HepG2 (cell line): Measurements from ENCODE around the gene MFNG. TPM values are rescaled to one million over a fixed set of nuclear protein-coding genes. Genes with fewer than 3 reads are reported as not detected.

Experiments
- LCORL ChIP-seq, 2 experiments: fragments of 450-650 bp in 1 of 2; sonication (generic) in 1 of 2; formaldehyde crosslinking in 1 of 2; IDR thresholded peaks; 2 replicates each; pipeline versions ENCODE4 v1.5.0 to v1.6.1; 2017 to 2020; ENCODE audit warnings: antibody characterized with exemption in 1 of 2, missing genetic modification reagents in 1 of 2
- NR0B2 ChIP-seq: sonication (generic); formaldehyde crosslinking; IDR thresholded peaks from 2 replicates; pipeline ENCODE4 v1.4.0; 2020; ENCODE audit warnings: mild to moderate bottlenecking, missing genetic modification reagents
- PATZ1 ChIP-seq: sonication (generic); formaldehyde crosslinking; IDR thresholded peaks from 2 replicates; pipeline ENCODE4 v1.4.0; 2020; ENCODE audit warnings: missing genetic modification reagents
- RBM22 ChIP-seq: fragments of 200-400 bp; formaldehyde crosslinking; optimal IDR thresholded peaks from 2 replicates; pipeline ENCODE3; 2017; ENCODE audit warnings: mild to moderate bottlenecking, low read length, moderate library complexity
- RFX1 ChIP-seq: fragments of 450-650 bp; IDR thresholded peaks from 2 replicates; pipeline ENCODE4 v1.6.1; 2017
- SP1 ChIP-seq, 2 experiments: fragments of 450-650 bp in 1 of 2; sonication (generic) in 1 of 2; formaldehyde crosslinking in 1 of 2; IDR thresholded peaks; 2 replicates each; pipeline versions ENCODE4 v1.4.0 to v1.6.1; 2016 to 2020; ENCODE audit warnings: missing genetic modification reagents in 1 of 2
- STAG1 ChIP-seq: sonication (generic); formaldehyde crosslinking; IDR thresholded peaks from 2 replicates; pipeline ENCODE4 v1.4.0; 2020; ENCODE audit warnings: missing genetic modification reagents
- TBX2 ChIP-seq: sonication (generic); formaldehyde crosslinking; IDR thresholded peaks from 2 replicates; pipeline ENCODE4 v1.5.0; 2020; ENCODE audit warnings: missing genetic modification reagents, mild to moderate bottlenecking, borderline replicate concordance
- ZBTB38 ChIP-seq: sonication (generic); formaldehyde crosslinking; IDR thresholded peaks from 2 replicates; pipeline ENCODE4 v1.5.1; 2020; ENCODE audit warnings: mild to moderate bottlenecking, missing genetic modification reagents
- ZNF768 ChIP-seq: sonication (generic); formaldehyde crosslinking; IDR thresholded peaks from 2 replicates; pipeline ENCODE4 v1.4.0; 2020; ENCODE audit warnings: missing genetic modification reagents
- ZNF839 ChIP-seq: sonication (generic); formaldehyde crosslinking; IDR thresholded peaks from 2 replicates; pipeline ENCODE4 v1.4.0; 2020; ENCODE audit warnings: missing genetic modification reagents, mild to moderate bottlenecking, borderline replicate concordance
- ZSCAN25 ChIP-seq: sonication (generic); formaldehyde crosslinking; IDR thresholded peaks from 2 replicates; pipeline ENCODE4 v1.8.0; 2022; ENCODE audit warnings: mild to moderate bottlenecking, missing genetic modification reagents
- polyA plus RNA-seq, 8 experiments: library from polyadenylated mRNA; depleted of rRNA in 3 of 8; stranded (reverse) in 7 of 8; unstranded in 1 of 8; fragments of >200 nt; fragmentation: Illumina TruSeq in 4 of 8; extraction: Trizol in 4 of 8; gene quantifications; 2 replicates each; pipeline versions ENCODE4 v1.2.1 to v1.2.3, GENCODE V29; 2011 to 2016; ENCODE audit warnings: low read depth in 4 of 8, missing spikeins in 1 of 8, mixed read lengths in 1 of 8; ENCODE audit not compliant: insufficient read depth in 1 of 8
- total RNA-seq, 5 experiments: library from RNA; depleted of rRNA; stranded (reverse); fragments of >200 nt; fragmentation: Illumina TruSeq; extraction: Trizol; gene quantifications; 2 replicates each; pipeline ENCODE4 v1.2.3, GENCODE V29; 2016; ENCODE audit warnings: low read depth in 1 of 5
- TF ChIP-seq, protein P1 (sequence below): sonication (generic); formaldehyde crosslinking; IDR thresholded peaks from 2 replicates; pipeline ENCODE4 v1.4.0; 2020; ENCODE audit warnings: missing genetic modification reagents; ENCODE audit errors: not compliant biosample characterization
- TF ChIP-seq, protein P2 (sequence below): sonication (generic); formaldehyde crosslinking; IDR thresholded peaks from 2 replicates; pipeline ENCODE4 v1.5.0; 2020; ENCODE audit warnings: mild to moderate bottlenecking, missing genetic modification reagents, borderline replicate concordance
- TF ChIP-seq, protein P3 (sequence below): sonication (generic); formaldehyde crosslinking; IDR thresholded peaks from 2 replicates; pipeline ENCODE4 v1.4.0; 2020; ENCODE audit warnings: mild to moderate bottlenecking, low read depth, missing genetic modification reagents
- TF ChIP-seq, protein P4 (sequence below): sonication (generic); formaldehyde crosslinking; IDR thresholded peaks from 2 replicates; pipeline ENCODE4 v1.4.0; 2020; ENCODE audit warnings: missing genetic modification reagents

MFNG gene
- total and polyA plus RNA-seq, 2 of the 13 experiments (the other 11 are each of a cell fraction or from before 2014, with no cell fraction given), result 1.0 to 11.7 TPM

DNA sequence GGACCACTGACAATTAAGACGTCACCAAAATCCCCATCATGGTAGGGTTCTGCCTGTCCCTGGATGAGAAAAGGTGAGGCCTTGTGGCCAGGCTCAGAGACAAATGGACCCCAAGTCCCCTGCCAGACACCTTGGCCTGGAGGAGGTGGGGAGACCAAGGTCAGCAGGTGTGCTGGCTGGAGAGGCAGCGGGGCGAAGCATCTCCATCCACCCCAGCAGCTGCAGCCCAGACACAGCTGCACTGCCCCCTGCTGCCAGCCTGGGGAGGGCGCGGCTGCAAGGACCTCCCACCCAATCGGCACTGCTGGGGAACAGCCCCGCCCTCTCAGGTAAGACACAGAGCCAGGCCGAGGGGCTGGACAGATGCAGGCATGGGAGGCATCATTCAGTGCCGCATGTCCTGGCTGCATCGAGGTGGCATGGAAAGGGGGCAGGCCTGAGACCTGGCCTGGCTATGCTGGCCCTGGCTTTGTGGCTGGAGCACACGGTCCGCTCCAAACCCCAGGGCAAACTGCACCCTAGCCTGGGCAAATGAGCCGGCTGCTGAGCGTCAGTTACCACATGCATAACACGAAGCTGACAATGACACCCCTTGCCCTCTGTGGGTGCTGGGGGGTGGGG lies 12.2 kb upstream of the MFNG start (continued):
- TF ChIP-seq TBX2 (CRISPR knock-in tag), result peak; percentile 29; the same call in 1 of the 2 replicates
- TF ChIP-seq, protein P1, sequence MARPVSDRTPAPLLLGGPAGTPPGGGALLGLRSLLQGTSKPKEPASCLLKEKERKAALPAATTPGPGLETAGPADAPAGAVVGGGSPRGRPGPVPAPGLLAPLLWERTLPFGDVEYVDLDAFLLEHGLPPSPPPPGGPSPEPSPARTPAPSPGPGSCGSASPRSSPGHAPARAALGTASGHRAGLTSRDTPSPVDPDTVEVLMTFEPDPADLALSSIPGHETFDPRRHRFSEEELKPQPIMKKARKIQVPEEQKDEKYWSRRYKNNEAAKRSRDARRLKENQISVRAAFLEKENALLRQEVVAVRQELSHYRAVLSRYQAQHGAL (CRISPR knock-in tag), result no peak
- peak; percentile 69 for TF ChIP-seq PATZ1 (CRISPR knock-in tag)
- TF ChIP-seq, protein P2, sequence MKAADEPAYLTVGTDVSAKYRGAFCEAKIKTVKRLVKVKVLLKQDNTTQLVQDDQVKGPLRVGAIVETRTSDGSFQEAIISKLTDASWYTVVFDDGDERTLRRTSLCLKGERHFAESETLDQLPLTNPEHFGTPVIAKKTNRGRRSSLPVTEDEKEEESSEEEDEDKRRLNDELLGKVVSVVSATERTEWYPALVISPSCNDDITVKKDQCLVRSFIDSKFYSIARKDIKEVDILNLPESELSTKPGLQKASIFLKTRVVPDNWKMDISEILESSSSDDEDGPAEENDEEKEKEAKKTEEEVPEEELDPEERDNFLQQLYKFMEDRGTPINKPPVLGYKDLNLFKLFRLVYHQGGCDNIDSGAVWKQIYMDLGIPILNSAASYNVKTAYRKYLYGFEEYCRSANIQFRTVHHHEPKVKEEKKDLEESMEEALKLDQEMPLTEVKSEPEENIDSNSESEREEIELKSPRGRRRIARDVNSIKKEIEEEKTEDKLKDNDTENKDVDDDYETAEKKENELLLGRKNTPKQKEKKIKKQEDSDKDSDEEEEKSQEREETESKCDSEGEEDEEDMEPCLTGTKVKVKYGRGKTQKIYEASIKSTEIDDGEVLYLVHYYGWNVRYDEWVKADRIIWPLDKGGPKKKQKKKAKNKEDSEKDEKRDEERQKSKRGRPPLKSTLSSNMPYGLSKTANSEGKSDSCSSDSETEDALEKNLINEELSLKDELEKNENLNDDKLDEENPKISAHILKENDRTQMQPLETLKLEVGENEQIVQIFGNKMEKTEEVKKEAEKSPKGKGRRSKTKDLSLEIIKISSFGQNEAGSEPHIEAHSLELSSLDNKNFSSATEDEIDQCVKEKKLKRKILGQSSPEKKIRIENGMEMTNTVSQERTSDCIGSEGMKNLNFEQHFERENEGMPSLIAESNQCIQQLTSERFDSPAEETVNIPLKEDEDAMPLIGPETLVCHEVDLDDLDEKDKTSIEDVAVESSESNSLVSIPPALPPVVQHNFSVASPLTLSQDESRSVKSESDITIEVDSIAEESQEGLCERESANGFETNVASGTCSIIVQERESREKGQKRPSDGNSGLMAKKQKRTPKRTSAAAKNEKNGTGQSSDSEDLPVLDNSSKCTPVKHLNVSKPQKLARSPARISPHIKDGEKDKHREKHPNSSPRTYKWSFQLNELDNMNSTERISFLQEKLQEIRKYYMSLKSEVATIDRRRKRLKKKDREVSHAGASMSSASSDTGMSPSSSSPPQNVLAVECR (CRISPR knock-in tag), result peak; percentile 23; the same call in 1 of the 2 replicates
- no peak for TF ChIP-seq SP1 (IDR thresholded peaks at IDR 0.05)
- peak; percentile 53 for TF ChIP-seq SP1 (CRISPR knock-in tag; IDR thresholded peaks at IDR 0.05)
- no peak for TF ChIP-seq LCORL (IDR thresholded peaks at IDR 0.05)
- TF ChIP-seq LCORL (CRISPR knock-in tag; IDR thresholded peaks at IDR 0.05), result 0 out of 2 replicates have a peak, but pooled peaks have one; percentile 23
- TF ChIP-seq ZSCAN25 (CRISPR knock-in tag), result peak; percentile 32; the same call in 1 of the 2 replicates
- TF ChIP-seq ZNF839 (CRISPR knock-in tag), result 0 out of 2 replicates have a peak, but pooled peaks have one; percentile 45
- TF ChIP-seq STAG1 (CRISPR knock-in tag), result peak; percentile 81
- 0 out of 2 replicates have a peak, but pooled peaks have one; percentile 34 for TF ChIP-seq NR0B2 (CRISPR knock-in tag)
- peak; percentile 77 for TF ChIP-seq RBM22
- peak; percentile 80; the same call in 1 of the 2 replicates for TF ChIP-seq ZNF768
- TF ChIP-seq, protein P3, sequence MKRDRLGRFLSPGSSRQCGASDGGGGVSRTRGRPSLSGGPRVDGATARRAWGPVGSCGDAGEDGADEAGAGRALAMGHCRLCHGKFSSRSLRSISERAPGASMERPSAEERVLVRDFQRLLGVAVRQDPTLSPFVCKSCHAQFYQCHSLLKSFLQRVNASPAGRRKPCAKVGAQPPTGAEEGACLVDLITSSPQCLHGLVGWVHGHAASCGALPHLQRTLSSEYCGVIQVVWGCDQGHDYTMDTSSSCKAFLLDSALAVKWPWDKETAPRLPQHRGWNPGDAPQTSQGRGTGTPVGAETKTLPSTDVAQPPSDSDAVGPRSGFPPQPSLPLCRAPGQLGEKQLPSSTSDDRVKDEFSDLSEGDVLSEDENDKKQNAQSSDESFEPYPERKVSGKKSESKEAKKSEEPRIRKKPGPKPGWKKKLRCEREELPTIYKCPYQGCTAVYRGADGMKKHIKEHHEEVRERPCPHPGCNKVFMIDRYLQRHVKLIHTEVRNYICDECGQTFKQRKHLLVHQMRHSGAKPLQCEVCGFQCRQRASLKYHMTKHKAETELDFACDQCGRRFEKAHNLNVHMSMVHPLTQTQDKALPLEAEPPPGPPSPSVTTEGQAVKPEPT (CRISPR knock-in tag), result no peak
- no peak for TF ChIP-seq RFX1
- peak; percentile 86 for TF ChIP-seq ZBTB38 (CRISPR knock-in tag)
- TF ChIP-seq, protein P4, sequence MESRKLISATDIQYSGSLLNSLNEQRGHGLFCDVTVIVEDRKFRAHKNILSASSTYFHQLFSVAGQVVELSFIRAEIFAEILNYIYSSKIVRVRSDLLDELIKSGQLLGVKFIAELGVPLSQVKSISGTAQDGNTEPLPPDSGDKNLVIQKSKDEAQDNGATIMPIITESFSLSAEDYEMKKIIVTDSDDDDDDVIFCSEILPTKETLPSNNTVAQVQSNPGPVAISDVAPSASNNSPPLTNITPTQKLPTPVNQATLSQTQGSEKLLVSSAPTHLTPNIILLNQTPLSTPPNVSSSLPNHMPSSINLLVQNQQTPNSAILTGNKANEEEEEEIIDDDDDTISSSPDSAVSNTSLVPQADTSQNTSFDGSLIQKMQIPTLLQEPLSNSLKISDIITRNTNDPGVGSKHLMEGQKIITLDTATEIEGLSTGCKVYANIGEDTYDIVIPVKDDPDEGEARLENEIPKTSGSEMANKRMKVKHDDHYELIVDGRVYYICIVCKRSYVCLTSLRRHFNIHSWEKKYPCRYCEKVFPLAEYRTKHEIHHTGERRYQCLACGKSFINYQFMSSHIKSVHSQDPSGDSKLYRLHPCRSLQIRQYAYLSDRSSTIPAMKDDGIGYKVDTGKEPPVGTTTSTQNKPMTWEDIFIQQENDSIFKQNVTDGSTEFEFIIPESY (CRISPR knock-in tag), result peak; percentile 99
